Stromal cell of bone marrow (primary cell): ENCODE measurements around the gene CFAP20DC.
"Not testable (repeated sequence)": the region's sequence is repeated elsewhere in the genome, so short reads cannot be mapped to it uniquely, and the experiment has no call there.

Experiments used
- DNase-seq: peaks from one replicate; pipeline ENCODE4 v3.0.0-alpha.2; 2012; ENCODE audit warnings: low read depth

CFAP20DC gene

DNA sequence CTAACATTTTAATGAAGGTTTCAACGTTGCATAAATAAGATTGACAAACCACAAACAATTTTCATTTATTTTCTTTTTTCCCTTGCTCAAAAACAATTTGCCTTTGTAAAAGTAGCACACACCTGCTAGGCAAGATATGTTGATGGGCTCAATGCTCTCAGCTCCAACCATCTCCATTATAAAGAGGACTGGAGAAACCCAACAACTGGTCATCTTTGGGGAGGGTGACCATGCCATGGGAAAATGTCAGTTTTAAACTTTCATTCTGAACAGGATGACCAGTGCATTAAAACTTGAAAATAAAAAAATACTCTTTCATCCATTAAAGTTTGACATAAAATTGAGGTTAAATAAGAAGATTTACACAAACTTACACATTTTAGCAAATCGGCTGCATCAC, 183.7 kb downstream of the CFAP20DC start:
- no peak for DNase-seq

DNA sequence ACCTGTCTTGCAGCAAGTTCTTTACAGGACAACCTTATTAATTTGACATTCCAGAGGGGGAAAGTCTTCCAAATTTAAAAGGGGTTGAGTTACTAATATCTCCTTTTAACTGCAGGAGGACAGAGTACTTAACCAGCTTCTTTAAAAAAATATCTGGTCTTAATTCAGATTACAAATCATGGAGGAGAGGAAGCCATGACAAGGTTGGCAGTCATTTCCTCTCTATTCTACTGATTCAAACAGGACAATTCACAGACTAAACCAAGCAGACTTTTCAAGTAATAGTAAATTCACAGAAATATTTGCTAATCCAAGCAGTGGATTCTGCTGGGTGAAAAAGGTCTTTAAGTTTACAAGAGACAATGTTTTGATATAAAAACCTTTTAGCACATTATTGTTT, 185.3 kb downstream of the CFAP20DC start:
- no peak for DNase-seq

DNA sequence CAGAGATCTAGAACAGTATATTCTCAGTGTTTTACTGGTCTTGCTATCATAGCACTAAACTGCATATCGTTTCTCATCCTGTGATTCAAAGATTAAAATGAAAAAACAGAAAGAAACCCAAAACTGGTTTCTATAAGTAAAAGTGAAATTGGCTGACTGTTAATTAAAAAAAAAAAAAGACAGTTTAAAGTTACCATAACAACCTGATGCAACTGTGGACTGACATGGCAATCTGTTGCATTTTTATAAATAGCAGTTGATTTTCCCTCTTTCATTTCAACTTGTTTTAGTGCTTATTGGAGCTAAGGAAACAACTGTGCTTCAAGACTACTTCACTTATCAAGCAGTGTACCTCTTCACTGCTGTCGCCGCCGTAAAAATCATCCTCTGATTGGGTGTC, 186.6 kb downstream of the CFAP20DC start:
- DNase-seq, result no peak

DNA sequence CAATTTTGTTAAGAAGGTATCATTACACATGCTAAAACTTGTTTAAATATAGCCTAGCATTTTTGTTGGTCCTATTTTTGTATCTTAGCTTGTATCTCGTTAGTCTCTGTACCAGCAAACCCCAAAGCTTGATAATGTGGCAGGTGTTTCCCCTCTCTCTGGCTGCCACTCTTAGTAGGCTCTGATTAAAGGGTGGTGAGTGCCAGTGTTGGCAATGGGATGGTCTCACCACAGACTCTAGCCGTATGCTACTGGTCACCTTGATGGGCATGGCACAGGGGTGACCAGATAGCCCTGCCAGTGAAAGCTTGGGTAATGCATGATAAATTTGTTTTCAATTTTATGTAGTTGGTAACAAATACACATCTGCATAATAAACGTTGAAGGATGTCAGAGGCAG, 188.3 kb downstream of the CFAP20DC start:
- no peak for DNase-seq

DNA sequence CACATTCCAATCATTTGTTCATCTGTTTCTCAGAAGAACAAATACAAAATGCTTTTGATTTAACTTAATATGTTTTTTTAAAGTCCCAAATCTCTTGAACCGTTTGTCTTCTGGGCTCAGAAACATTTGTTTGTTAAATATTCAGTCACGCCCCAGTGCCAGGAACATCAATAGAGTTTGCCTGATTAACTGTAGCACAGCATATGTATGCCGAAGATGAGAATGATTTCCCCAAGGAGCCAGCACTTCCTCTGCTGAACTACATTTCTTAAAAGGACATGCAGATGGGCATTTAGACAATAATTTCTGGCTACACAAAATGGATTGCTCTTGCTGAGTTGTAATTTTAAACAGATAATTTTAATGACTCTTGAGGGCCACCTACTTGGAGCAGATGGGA, 191.7 kb downstream of the CFAP20DC start:
- no peak for DNase-seq

DNA sequence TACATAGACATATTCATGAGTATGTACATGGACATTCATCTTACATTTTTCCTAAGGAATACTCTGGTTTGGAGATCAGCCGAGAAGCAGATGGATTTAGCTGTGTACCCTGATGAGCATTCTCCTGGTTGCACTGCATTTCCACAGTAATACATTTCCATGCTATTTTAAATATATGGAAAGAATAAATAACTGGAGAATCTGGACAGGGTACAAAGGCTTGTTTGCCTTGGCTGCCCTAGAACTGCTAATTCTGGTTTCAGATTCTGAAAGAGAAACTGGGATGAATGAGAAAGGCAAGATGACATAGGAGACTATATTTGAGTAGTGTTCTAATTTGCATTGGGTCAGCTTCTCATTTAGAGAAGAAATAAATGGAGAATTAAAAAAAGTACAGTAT, 192.4 kb downstream of the CFAP20DC start:
- DNase-seq, result no peak

DNA sequence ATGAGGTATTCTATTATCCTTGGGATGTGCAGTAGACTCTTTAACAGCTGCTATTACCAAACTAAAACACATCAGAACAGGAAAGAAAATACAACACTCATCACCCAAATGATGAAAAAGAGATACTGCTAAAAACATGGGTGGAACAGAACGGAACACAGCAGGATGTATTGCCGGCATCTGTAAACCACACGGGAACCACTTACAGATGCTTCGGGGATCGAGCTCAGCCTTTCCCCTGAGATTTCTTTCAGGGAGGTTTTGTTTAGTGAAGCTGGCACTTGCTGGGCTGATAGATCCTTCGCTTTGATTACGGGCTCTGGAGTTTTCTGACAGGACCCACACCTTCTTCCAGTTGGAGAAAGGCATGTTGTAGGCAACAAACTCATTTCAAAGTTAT, 201.0 kb downstream of the CFAP20DC start:
- no peak for DNase-seq

DNA sequence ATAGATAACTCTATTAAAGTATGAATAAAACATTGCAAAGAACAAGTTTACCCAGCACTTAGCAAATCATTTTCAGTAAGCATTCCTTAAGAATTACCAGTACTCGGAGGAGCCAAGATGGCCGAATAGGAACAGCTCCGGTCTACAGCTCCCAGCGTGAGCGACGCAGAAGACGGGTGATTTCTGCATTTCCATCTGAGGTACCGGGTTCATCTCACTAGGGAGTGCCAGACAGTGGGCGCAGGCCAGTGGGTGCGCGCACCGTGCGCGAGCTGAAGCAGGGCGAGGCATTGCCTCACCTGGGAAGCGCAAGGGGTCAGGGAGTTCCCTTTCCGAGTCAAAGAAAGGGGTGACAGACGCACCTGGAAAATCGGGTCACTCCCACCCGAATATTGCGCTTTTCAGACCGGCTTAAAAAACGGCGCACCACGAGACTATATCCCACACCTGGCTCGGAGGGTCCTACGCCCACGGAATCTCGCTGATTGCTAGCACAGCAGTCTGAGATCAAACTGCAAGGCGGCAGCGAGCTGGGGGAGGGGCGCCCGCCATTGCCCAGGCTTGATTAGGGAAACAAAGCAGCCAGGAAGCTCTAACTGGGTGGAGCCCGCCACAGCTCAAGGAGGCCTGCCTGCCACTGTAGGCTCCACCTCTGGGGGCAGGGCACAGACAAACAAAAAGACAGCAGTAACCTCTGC, 207.6 kb downstream of the CFAP20DC start:
- not testable (repeated sequence) for DNase-seq

DNA sequence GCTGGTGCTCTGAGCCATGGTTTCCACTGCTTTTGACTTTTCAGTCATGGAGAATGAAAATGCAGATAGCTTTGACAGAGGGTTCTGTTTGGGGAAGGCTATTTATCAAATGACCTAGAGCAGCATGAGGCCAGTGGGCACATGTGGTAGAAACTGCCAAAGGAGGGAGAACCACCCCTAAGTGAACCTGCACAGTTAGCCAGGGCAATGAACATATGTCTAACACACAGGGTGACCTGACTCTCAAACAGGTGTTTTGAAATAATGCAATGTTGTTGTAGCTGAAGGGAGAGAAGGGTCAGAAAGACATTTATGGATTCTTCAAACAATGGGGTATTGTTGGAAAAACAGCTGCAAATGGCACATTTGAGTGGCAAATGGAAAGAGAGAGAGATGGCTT, 208.9 kb downstream of the CFAP20DC start:
- no peak for DNase-seq

DNA sequence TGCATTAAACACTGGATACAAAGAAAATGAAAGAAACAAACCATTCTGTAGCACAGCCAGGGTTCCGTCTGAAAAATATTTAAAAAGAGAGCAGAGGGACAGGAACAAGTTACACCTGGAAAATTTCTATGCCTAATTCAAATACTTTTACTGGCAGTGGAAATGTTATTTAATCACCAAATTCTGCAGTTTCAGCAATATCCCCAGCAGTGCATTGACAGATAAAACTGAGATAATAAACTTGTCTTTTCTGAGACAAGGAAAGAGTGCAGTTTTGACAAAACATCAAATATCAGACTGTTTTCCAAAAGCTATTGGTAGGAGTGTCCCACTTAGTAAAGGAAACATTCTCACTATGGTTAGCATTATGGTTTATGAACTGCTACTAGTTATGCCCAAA, 209.9 kb downstream of the CFAP20DC start:
- no peak for DNase-seq

DNA sequence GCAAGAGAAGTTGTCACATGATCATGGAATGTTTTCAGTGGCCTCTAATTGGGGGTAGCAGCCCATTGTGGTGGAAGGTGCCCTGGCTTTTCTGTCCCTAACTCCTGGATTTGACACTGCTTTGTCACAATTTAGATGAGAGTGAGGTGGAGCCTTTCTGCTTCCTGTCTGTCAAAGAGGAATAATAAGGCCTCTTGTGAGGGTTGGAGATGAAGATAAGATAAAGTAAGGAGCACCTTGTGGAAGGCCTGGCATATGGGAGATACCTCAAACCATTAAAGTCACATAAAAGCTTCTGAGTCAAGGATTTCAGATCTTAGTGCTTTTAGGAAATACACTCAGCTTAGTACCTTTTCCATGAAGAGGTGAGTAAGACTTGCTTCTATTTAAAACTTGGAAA, 210.6 kb downstream of the CFAP20DC start:
- no peak for DNase-seq

DNA sequence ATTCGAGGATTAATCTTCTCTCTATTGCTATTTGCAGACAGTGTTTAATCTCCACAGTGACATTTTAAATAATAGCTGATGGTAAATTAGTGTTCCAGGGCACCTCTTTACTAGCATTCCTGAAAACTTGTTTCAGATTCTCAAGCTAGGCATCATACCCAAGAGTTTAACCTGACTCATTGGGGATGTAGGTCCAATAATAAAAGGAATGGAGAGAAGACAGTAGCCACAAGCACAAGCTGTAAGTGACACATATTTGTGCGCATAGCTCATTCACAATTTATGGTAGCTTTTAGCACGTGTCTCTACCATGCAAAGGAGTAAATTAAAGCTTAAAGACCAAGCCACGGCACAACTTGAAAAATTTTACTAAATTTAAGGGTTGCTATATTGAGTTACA, 212.0 kb downstream of the CFAP20DC start:
- no peak for DNase-seq

DNA sequence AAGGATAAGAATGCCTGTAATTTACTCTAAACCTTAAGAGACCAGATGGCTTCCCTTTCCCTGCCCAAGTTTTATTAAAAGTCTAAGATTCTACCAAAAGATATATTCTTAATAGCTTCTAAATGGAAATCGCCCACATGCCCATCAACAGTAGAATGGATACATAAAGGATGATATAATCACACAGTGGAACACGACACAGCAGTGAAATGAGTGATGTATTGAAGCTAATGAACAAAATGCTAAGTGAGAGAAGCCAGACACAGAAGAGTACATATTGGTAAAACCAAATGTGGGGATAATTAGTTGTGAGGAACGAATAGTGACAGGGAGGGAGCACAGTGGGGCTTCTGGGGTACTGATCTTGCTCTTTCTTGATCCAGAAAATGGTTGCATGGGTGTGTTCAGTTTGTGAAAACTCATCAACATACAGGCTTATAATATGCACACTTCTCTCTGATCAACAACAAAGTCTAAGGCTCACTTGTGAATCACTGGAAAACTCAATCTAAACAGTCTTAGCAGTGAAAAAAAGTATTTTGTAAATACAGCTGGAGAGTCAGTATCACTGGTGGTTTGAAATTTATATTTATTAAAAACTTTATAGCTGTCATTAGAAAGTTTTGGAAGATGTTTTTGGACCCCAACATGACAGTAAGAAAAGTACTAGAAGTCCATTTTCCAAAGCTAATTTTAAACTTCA, 212.5 kb downstream of the CFAP20DC start:
- no peak for DNase-seq

DNA sequence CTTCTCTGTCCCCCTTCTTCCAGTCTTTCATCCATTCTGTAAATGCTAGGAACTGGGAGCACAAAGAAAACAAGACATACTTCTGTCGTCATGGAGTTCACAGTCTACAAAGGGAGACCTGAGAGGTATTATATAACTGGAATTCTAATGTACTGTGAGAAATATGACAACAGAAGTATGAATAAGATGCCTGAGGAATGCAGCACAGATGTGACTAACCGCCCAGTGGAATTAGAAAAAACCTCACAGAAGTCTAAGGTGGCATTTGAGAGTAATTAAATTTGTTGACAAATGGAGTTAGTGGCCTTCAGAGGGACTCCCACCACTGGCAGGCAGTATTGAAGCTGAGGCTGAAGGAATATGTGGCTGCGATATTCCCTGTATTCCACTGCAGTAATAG, 214.7 kb downstream of the CFAP20DC start:
- peak; percentile 10 for DNase-seq

DNA sequence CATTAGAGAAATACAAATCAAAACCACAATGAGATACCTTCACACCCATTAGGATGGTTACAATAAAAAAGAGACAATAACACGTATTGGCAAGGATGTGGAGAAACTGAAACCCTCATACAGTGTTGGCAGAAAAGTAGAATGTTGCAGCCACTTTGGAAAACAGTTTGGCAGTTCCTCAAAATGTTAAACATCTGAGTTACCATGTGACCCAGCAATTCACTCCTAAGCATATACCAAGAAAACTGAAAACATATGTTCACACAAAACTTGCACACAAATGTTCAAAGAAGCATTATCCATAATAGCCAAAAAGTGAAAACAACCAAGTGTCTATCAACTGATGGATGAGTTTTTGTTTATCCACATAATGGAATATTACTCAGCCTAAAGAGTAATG, 216.3 kb downstream of the CFAP20DC start:
- no peak for DNase-seq

DNA sequence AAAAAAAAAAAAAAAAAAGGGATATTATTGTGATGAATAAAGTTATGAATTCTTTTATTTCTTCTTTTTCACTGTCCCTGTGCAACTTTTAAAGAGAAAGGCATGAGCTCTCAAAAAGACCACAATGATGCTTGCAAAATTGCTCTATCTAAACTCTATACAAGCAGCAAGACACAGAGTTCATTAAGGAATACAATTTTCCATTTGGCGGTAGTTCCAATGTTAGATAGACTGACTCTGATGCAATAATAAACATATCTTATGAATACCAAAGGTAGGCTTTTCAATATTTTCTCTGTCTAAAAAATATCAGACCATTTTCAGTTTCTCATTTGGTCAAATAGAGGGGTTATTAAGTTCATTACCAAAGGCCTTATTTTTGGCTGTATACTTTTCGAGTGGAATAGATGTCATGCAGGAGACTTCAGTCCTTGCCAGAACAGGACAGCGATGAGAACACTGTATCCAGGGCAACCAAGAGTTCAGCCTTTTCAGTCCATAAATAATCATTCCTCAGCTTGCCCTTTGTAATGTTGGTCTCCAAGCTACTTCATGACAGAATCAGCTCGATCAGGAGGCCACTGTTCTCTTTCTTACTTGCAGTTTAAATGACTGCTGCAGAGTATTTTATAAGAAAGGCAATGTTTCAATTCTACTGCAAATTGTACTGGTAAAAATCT, 220.4 kb downstream of the CFAP20DC start:
- DNase-seq, result peak; percentile 8

DNA sequence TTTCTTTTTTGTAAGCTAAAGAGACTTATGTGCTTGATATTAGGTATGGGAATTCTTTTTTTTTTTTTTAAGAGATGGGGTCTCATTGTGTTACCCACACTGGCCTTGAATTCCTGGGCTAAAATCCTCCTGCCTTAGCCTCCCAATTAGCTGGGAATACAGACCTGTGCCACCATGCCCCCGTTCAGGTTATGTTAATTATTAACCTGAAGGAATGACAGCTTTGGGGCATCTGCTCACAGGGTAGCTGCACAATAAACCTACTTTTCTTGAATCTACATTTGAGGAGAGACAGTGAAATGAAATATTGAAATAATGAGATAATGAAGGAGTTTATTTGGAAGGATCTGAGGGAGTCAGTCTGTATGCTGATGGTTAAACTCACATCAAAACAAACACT, 225.0 kb downstream of the CFAP20DC start:
- DNase-seq, result no peak

DNA sequence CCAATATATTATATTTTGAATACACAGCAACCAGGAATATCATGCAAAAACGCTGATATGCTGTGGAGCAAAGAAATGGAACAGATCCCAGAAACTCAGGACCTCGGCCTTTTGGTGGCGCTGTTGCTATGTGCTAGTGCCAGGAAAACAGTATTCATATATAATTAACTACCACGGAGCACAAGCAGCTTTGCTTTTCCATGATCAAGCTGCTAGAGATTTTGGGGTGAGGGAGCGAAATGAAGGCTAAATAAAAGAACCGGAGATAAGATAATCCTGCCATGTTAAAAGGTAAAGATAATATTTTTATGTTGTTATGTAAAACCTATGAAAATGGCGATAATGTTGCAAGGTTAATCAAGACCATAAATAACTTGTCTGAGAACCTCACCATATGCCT, 225.5 kb downstream of the CFAP20DC start:
- peak; percentile 63 for DNase-seq

DNA sequence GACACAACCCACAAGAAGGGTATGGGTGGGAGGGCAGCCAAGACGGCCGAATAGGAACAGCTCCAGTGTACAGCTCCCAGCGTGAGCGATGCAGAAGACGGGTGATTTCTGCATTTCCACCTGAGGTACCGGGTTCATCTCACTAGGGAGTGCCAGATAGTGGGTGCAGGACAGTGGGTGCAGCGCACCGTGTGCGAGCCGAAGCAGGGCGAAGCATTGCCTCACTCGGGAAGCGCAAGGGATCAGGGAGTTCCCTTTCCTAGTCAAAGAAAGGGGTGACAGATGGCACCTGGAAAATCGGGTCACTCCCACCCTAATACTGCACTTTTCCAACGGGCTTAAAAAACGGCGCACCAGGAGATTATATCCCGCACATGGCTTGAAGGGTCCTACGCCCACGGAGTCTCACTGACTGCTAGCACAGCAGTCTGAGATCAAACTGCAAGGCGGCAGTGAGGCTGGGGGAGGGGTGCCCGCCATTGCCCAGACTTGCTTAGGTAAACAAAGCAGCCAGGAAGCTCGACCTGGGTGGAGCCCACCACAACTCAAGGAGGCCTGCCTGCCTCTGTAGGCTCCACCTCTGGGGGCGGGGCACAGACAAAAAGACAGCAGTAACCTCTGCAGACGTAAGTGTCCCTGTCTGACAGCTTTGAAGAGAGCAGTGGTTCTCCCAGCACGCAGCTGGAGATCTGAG, 243.1 kb downstream of the CFAP20DC start:
- not testable (repeated sequence) for DNase-seq

DNA sequence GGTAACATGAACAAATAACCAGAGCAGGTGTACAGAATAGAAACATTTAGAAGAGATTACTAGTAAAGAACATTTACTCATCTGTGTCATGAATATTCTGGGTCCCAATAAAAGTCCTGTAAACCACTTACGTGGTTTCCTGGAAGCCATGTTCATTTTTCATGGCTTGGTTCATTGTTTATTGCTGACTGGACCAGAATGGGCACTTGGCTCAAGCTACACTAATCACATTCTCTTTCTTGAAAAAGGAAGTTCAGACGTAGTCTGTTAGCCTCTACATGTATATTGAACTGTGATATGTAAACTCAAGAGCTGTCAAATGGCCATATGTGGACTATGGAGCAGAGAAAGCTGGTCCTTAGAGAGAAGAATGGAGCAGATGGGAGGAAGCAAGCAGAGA, 244.9 kb downstream of the CFAP20DC start:
- no peak for DNase-seq

DNA sequence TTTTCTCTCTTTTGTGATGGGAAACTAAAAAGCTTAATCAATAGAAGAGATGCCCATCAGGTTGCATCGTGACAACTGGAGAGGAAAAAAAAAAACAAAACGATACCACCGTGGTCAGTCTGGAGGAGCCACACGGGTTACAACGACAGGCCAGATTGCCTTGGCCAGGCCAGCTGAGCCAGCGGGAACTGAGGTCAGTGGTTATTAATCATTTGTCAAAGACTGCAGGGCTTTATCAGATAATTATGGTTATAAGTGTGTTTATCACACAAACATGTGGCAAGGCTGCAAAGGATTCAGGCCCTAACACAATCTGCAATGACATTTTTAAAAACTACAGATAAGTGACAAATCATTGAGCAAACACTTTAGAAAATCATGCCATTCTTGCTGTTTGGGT, 248.3 kb downstream of the CFAP20DC start:
- DNase-seq, result no peak

DNA sequence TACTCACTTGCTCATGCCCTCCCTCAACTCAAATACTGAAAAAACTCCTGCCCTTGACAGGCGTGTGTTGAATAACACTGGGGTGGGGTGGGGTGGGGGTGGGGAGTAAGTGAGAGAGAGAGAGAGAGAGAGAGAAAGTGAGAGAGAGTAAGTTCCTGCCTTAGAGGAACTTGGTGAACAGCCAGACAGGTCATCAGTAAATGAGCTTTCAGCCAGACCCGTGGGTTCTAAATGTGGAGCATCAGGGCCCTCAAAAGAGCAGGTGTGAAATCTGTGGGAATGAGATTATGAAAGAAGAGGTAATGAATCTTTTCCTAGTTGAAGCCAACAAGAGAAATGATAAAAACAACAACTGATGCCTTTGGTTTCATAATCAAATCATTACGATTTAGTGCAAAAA, 248.9 kb downstream of the CFAP20DC start:
- no peak for DNase-seq

DNA sequence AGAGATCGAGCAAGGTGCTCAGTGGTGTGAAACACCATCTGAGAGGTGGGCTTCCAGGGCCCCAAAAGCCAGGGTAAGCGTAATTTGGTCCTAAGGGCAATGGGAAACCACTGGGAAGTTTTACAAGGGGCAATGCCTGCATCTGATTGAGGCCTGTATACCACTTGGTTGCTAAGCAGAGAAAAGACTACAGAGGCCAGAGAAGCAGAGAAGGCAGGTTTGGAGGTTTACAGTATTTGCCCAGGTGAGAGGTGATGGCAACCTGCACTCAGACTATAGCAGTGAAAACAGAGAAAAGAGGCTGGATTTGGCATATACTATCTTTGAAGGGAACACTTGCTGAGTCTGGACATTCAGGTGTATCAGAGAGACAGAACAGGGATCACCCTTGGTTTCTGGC, 249.8 kb downstream of the CFAP20DC start:
- DNase-seq, result no peak
